HG03280 (cell line): ENCODE results near the gene ARHGAP45.

Experiments used
- ATAC-seq: cut with Tn5 transposase; IDR thresholded peaks from one replicate; pipeline ENCODE4 v1.9.1; 2021; ENCODE audit warnings: mild to moderate bottlenecking, moderate library complexity; ENCODE audit not compliant: unreplicated experiment

The ARHGAP45 gene

DNA sequence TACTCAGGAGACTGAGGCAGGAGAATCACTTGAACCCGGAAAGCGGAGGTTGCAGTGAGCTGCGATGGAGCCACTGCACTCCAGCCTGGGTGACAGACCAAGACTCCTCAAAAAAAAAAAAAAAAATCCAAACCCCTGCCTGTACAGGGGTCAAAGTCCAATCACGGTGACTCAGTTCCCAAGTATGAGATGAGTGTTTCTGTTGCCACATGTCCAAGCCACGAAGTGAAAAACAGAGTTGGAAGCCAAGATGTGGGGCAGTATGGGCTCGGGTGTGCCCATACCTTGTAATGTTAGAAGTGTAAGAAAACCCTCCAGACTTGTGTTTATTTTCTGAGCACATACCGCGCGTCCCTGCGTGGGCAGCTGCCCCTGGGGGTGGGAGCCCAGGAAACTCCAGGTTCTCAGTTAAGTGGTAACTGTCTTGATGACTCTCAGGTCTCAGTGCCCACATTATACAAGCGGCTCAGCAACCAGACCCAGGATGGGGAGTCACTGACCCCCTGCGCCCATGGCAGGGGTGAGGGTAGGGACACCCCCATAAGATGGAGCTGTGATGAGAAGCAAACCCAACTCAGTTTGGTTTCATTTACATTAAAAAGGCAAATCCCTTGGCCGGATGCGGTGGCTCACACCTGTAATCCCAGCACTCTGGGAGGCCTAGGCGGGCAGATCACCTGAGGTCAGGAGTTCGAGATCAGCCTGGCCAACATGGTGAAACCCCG is 35.6 kb downstream of the ARHGAP45 start:
- no peak for ATAC-seq

GRCh38 chr19:1103132-1103707 is 36.3 kb downstream of the ARHGAP45 start:
- no peak for ATAC-seq

- peak; percentile 78 for ATAC-seq
These were observed 36.8 kb downstream of the ARHGAP45 start, which contains the start of gene GPX4 for GRCh38 chr19:1103708-1104310. Gene GPX4, plus strand, starts transcription at chr19:1103994. Its CDS starts 50 bp downstream, at chr19:1104044.

GRCh38 chr19:1104311-1105007 is 37.5 kb downstream of the ARHGAP45 start:
- ATAC-seq: peak; percentile 36

- no peak for ATAC-seq
These were observed 38.3 kb downstream of the ARHGAP45 start for GRCh38 chr19:1105008-1105872.

GRCh38 chr19:1105873-1106840 is 39.2 kb downstream of the ARHGAP45 start:
- no peak for ATAC-seq

- no peak for ATAC-seq
These were observed 40.1 kb downstream of the ARHGAP45 start for GRCh38 chr19:1106841-1107660.

GRCh38 chr19:1107661-1108261 is 40.8 kb downstream of the ARHGAP45 start:
- ATAC-seq: no peak

- no peak for ATAC-seq
These were observed 41.5 kb downstream of the ARHGAP45 start for GRCh38 chr19:1108291-1109031.

GRCh38 chr19:1109032-1109551 is 42.1 kb downstream of the ARHGAP45 start:
- no peak for ATAC-seq

DNA sequence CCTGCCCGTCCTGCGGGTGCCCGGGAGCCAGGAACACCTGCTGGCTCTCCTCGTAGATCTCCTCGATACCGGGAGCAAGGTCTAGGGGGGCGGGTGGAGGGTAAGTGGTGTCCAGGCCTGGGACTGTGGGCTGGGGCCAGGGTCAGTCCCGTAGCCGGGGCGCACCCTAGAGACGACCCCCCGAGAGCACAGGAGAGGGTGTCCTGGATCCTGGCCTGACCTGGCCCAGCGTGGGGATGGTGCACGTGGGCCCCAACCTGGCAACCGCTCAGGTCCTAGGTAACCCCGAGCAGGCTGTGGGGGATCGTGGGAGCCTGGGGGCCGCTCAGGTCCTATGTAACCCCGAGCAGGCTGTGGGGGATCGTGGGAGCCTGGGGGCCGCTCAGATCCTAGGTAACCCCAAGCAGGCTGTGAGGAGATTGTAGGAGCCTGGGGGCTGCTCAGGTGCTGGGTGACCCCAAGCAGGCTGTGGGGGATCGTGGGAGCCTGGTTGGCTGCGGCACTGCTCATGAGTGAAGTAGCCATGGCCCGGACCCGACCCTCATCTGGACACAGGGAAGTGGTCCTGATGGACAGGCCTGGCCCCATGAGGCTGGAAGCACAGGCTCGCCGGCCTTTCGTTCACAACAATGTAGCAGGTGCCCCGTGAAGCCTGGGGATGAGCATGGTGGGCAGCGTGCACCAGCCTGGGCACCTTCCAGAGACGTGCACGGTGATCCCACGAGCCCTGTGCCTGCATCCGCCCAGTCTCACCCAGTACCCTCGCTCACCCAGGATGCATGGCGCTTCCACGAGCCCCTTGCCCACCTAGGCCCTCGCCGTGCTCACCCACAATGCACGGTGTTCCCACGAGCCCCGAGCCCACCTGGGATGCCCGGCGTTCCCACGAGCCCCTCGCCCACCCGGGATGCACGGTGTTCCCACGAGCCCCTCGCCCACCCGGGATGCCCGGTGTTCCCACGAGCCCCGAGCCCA is 43.0 kb downstream of the ARHGAP45 start:
- no peak for ATAC-seq

DNA sequence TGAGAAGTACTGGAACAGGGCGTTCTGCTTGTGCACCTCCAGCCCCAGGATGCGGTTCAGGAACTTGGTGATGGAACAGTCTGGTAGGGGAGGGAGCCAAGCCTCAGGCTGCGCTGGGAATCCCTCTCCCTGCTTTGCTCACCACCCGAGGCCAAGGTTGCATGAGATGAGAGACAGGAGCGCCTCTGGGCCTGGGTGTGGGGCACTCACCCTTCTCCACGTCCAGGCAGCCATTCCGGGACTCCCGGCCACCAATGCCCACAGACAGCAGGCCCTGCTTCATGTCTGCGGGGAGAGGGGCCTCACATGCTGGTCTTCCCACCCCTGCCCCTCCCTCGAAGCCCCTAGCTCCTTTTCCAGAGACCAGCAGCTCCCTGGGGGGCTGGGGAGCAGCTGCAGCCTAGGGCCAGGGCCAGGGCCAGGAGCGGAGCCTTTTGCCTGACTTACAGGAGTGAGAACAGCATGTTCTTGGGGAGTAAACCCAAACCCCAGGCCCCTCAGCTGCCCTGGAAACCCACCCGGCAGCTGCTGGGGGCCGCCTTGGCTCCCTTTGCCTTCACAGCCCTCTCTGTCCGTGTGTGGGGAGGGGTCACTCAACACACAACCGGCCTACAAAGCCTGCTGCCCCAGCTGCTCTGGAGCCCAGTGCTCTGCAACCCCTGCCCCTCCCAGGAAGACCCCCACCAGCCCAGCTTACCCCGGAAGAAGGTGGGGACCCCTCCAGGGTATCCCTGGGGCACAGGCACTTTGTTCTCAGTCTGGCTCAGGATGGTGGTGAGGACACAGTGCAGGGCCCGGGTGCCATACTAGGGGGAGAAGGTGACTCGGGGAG is 44.1 kb downstream of the ARHGAP45 start:
- ATAC-seq: no peak

- no peak for ATAC-seq
These were observed 44.8 kb downstream of the ARHGAP45 start for GRCh38 chr19:1111641-1112267.

GRCh38 chr19:1112268-1113029 is 45.5 kb downstream of the ARHGAP45 start:
- no peak for ATAC-seq
